GM19023 (cell line): ENCODE measurements around the gene PMPCB.
A peak's percentile ranks its signal among the peaks of the same experiment; 100 is the strongest.
"Not testable (repeated sequence)": the region's sequence is repeated elsewhere in the genome, so short reads cannot be mapped to it uniquely, and the experiment has no call there.

ENCODE experiments used
- ATAC-seq: cut with Tn5 transposase; IDR thresholded peaks from one replicate; pipeline ENCODE4 v1.9.1; 2021; ENCODE audit warnings: mild to moderate bottlenecking, moderate library complexity; ENCODE audit not compliant: unreplicated experiment

The PMPCB gene, protein sequence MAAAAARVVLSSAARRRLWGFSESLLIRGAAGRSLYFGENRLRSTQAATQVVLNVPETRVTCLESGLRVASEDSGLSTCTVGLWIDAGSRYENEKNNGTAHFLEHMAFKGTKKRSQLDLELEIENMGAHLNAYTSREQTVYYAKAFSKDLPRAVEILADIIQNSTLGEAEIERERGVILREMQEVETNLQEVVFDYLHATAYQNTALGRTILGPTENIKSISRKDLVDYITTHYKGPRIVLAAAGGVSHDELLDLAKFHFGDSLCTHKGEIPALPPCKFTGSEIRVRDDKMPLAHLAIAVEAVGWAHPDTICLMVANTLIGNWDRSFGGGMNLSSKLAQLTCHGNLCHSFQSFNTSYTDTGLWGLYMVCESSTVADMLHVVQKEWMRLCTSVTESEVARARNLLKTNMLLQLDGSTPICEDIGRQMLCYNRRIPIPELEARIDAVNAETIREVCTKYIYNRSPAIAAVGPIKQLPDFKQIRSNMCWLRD

GRCh38 chr7:103296901-103297836 is at the start of gene PMPCB:
TSS of gene PMPCB (plus strand) at chr7:103297435. CDS start at chr7:103297460, 25 bp downstream.
- ATAC-seq = peak; percentile 93

GRCh38 chr7:103253699-103254506 is 43.3 kb upstream of the PMPCB start:
- not testable (repeated sequence) for ATAC-seq

DNA sequence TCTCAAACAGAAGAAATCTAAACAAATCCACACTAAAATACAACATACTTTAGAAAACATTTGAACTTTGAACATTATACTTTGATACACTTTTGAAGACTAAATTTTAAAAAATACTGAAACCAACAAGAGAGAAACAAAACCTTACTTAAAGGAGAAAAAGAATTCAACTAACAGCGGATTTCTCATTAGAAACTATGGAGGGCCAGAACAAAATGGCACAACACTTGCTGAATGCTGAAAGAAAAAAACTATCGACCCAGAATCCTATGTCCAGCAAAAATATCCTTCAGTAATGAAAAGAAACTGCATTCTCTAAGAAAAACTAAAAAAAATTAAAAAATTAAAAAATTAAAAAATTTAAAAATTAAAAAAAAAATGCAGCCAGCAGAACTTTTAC is 33.2 kb upstream of the PMPCB start:
- not testable (repeated sequence) for ATAC-seq

- ATAC-seq = not testable (repeated sequence)
Measured at GRCh38 chr7:103266229-103266628, 31.0 kb upstream of the PMPCB start.

- not testable (repeated sequence) for ATAC-seq
Measured at GRCh38 chr7:103273374-103273773, 23.9 kb upstream of the PMPCB start.

DNA sequence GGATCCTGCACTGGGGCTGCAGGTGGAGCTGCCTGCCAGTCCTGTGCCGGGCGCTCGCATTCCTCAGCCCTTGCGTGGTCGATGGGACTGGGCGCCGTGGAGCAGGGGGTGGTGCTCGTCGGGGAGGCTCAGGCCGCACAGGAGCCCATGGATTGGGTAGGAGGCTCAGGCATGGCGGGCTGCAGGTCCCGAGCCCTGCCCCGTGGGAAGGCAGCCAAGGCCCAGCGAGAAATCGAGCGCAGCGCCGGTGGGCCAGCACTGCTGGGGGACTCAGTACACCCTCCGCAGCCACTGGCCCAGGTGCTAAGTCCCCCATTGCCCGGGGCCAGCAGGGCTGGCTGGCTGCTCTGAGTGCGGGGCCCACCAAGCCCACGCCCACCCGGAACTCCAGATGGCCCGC is 22.4 kb upstream of the PMPCB start:
- not testable (repeated sequence) for ATAC-seq

DNA sequence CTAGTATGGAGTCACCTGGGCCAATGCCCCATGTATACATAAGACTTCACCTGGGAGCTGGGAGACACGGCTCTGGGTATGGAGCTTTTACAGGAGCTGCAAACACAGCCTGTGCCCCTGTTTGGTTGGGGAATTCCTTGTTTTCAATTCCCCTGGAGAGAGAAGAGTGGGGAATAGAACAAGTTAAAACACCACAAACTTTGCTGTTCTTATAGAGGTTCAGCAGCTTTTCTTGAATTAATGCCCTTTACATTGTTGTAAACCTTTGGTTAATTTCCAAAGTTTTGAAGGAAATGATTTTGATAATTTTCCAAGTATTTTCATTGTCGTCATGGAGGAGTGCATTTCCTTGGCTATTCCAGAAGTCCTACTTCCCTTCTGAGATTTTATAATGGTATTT is 19.0 kb upstream of the PMPCB start:
- not testable (repeated sequence) for ATAC-seq

DNA sequence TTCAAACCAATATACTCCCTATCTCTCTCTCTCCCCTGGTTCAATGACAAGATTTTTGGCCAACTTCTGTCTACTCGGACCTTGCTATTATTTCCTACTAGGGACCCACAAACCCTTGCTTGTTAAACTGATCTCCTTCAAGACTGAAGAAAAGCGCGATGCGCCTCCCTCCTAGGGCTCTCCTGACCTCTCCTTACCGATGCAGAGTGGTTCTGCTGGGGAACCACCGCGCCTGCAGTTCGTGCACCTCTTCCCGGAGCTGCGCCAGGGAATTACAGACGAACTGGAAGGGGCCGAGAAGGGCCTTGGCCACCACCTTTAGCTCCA is 17.6 kb upstream of the PMPCB start:
- ATAC-seq = peak; percentile 33

GRCh38 chr7:103279963-103280802 is 17.1 kb upstream of the PMPCB start:
- ATAC-seq = peak; percentile 94

DNA sequence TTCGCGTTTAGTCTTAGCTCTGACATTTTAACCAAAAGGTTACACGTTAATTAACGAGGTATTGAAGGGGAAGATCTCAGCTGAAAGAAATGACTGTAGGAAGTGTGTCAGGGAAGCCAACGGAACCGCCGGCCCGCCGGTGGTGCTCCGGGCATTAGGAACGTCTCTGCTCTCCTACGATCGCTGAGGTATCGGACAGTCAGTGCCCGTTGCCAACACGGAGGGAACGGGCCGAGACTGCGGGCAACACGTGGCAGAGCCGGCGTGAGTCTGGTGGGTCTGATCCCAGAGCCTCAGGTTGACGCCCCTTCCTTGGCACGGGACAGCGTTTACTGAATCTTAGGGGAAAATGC is 16.5 kb upstream of the PMPCB start:
- not testable (repeated sequence) for ATAC-seq

GRCh38 chr7:103282802-103283427 is 14.3 kb upstream of the PMPCB start:
- not testable (repeated sequence) for ATAC-seq

DNA sequence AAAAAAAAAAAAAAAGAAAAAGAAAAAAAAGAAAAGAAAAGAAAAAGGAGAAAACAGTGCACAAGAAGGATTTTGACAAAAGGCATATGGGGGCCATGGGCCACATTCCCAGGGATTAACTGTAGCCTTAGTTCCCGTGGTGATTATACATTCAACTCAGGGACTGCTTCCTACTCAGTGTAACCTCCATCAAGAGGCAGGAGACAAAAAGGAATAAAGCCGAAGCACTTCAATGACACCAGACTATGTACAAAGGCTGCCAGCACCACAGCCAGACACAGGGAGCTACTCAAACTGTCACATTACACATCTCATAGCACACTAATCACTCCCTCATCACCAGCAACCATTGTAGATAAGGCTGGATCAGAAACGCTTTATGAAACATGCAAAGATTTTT is 5.1 kb upstream of the PMPCB start:
- ATAC-seq = no peak

- ATAC-seq = no peak
Measured at GRCh38 chr7:103293526-103293925, 3.7 kb upstream of the PMPCB start.

- no peak for ATAC-seq
Measured at GRCh38 chr7:103297837-103298179, 573 bp downstream of the PMPCB start.

- ATAC-seq = no peak
Measured at GRCh38 chr7:103299660-103300059, 2.4 kb downstream of the PMPCB start.

- no peak for ATAC-seq
Measured at GRCh38 chr7:103301441-103301840, 4.2 kb downstream of the PMPCB start.

- no peak for ATAC-seq
Measured at GRCh38 chr7:103307503-103308231, 10.4 kb downstream of the PMPCB start.

DNA sequence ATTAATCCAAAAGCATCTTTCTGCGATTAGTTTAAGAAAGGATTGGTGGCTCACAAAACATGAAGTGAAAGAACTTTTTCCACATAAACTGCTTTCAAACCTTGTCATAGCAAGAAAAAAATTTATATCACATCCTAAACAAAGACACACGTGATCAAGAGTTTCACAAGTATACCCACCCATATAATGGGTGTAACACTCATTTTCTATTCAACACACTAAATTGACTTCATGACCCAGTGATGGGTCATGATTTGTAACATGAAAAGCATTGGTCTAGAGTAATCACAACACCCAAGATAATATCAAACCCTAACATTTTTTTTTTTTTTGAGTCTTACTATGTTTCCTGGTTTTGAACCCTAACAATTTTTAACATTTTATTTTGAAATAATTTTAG is 17.6 kb downstream of the PMPCB start:
- ATAC-seq = no peak

DNA sequence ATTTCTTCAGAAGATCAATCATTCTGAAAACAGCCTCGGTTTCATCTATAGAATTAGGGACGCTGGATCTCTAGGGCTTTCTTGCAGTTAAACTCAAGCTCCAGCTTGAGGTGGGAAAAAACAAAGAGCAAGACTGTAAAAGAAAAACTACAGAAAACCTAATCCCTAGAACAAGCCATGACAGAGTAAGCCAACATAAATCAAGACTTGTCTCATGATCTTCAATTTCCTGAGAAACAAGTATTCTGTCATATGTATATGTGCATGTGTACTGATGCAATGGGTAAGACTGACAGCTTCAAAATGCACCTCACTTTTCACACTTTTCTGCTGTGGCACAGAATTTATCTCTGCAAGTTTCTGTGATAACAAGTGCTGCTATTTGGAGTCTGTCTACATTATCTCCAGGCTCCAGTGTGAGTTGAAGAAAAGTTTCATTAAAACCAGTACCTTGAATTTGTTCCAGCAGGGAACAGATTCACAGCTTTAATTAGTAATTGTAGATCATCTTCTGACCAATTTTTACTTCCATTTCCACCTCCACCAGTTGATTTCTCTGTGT is 19.2 kb downstream of the PMPCB start:
- no peak for ATAC-seq
